ENCODE results near the gene ARMC7. TPM values are rescaled to one million over a fixed set of nuclear protein-coding genes. Genes with fewer than 3 reads are reported as not detected.
"Not testable (repeated sequence)": the region's sequence is repeated elsewhere in the genome, so short reads cannot be mapped to it uniquely, and the experiment has no call there.

Gene ARMC7
- total and polyA plus RNA-seq, 10 donors, result 7.8 to 19.2 (median 14.4) TPM

- DNase-seq, result peak; percentile 52
- Histone ChIP-seq H3K4me3 (no peak overlapping the region), H3K36me3 (peaks cover 0 to 53% (median 6%) of the 10 kb centered on the region in 6 donors), H3K4me1 (peaks cover 7 to 30% (median 19%) of the 10 kb centered on the region in 6 donors), H3K27me3 (replicated peaks in 1 of 7) (no peaks in the 10 kb centered on the region), H3K27ac (no peak overlapping the region), H3K9me3 (no peaks in the 10 kb centered on the region)
- WGBS, 5 donors, result 89 to 97% (median 92%) methylated on average over 5 of the region's 5 CpGs
- TF ChIP-seq POLR2A (IDR thresholded peaks at IDR 0.05) (no peak), CTCF (IDR thresholded peaks at IDR 0.05 in 8 of 11, conservative IDR thresholded peaks at IDR 0.05 in 3 of 11) (no peak), POLR2AphosphoS5 (IDR thresholded peaks at IDR 0.05) (no peak)
- intact Hi-C loops (cut with DNase I; ENCODE audit: low total_unique reads), result no loop called here
These were observed 25.7 kb downstream of the ARMC7 start for GRCh38 chr17:75135452-75135851.

- WGBS, 5 donors, result 82 to 93% (median 92%) methylated on average over 8 of the region's 8 CpGs
- Histone ChIP-seq H3K4me3 (no peak overlapping the region), H3K9me3 (no peaks in the 10 kb centered on the region), H3K27ac (no peak overlapping the region), H3K27me3 (replicated peaks in 1 of 7) (no peaks in the 10 kb centered on the region), H3K36me3 (peaks cover 0 to 57% (median 6%) of the 10 kb centered on the region in 6 donors), H3K4me1 (peaks cover 3 to 30% (median 19%) of the 10 kb centered on the region in 6 donors)
- intact Hi-C loops (cut with DNase I; ENCODE audit: low total_unique reads), result no loop called here
- peak; percentile 36 for DNase-seq
- TF ChIP-seq POLR2A (IDR thresholded peaks at IDR 0.05) (no peak), POLR2AphosphoS5 (IDR thresholded peaks at IDR 0.05) (no peak), CTCF (IDR thresholded peaks at IDR 0.05 in 8 of 11, conservative IDR thresholded peaks at IDR 0.05 in 3 of 11) (no peak)
These were observed 26.2 kb downstream of the ARMC7 start for GRCh38 chr17:75135946-75136345.

GRCh38 chr17:75137762-75138161 is 28.0 kb downstream of the ARMC7 start:
- H3K36me3 ChIP-seq, result peaks cover 0 to 74% (median 6%) of the 10 kb centered on the region in 6 donors
- intact Hi-C loops (cut with DNase I; ENCODE audit: low total_unique reads); DNase-seq: not testable (repeated sequence)

GRCh38 chr17:75138519-75138918 is 28.8 kb downstream of the ARMC7 start:
- intact Hi-C loops (cut with DNase I; ENCODE audit: low total_unique reads), result no loop called here
- TF ChIP-seq POLR2A (IDR thresholded peaks at IDR 0.05) (no peak), CTCF (IDR thresholded peaks at IDR 0.05 in 8 of 11, conservative IDR thresholded peaks at IDR 0.05 in 3 of 11) (no peak), POLR2AphosphoS5 (IDR thresholded peaks at IDR 0.05) (no peak)
- 95 to 98% (median 95%) methylated on average over 5 of the region's 5 CpGs for WGBS, 5 donors
- no peaks in the 10 kb centered on the region for H3K9me3 ChIP-seq
- H3K36me3 ChIP-seq, result peaks cover 0 to 82% (median 10%) of the 10 kb centered on the region in 6 donors
- DNase-seq, result peak; percentile 12
- H3K4me1 ChIP-seq, result peaks cover 0 to 18% (median 15%) of the 10 kb centered on the region in 6 donors
- no peak overlapping the region for H3K4me3 ChIP-seq
- no peak overlapping the region for H3K27ac ChIP-seq
- H3K27me3 ChIP-seq (replicated peaks in 1 of 7), result no peaks in the 10 kb centered on the region

More at GRCh38 chr17:75137762-75138161, 28.0 kb downstream of the ARMC7 start:
- H3K4me3 ChIP-seq; H3K27ac ChIP-seq; H3K27me3 ChIP-seq (replicated peaks in 1 of 7); H3K9me3 ChIP-seq: not testable (repeated sequence)
- WGBS, 5 donors, result 92 to 99% (median 96%) methylated on average over 9 of the region's 9 CpGs
- peaks cover 0 to 22% (median 16%) of the 10 kb centered on the region in 6 donors for H3K4me1 ChIP-seq

Data from spleen (tissue), 11 donors.